SKM-1 (cell line): ENCODE measurements around the gene MPIG6B.
A peak's percentile ranks its signal among the peaks of the same experiment; 100 is the strongest.

ENCODE experiments used
- DNase-seq: peaks from one replicate; lab custom pipeline; 2025; ENCODE audit not compliant: unreplicated experiment; lab: John Stamatoyannopoulos, UW

The MPIG6B gene, protein sequence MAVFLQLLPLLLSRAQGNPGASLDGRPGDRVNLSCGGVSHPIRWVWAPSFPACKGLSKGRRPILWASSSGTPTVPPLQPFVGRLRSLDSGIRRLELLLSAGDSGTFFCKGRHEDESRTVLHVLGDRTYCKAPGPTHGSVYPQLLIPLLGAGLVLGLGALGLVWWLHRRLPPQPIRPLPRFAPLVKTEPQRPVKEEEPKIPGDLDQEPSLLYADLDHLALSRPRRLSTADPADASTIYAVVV

DNA sequence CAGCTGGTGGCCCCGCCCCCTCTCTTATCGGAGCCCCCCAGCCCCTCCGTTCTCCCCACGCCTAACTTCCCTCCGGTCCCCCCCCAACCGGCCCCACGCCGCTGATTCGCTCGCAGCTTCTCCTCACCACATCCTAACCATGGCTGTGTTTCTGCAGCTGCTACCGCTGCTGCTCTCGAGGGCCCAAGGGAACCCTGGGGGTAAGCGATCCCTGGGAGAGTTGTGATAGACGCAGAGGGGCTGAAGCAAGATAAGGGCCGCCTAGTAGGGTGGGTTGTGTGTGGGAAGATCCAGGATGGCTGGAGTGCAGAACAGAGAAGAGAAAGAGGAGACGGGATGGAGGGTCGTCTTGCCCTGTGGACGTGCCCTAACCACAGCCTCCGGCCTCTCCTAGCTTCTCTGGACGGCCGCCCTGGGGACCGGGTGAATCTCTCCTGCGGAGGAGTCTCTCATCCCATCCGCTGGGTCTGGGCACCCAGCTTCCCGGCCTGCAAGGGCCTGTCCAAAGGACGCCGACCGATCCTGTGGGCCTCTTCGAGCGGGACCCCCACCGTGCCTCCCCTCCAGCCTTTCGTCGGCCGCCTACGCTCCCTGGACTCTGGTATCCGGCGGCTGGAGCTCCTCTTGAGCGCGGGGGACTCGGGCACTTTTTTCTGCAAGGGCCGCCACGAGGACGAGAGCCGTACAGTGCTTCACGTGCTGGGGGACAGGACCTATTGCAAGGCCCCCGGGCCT, at the start of gene MPIG6B:
TSS of gene MPIG6B (plus strand) at position 129 of the 735 bp plus-strand sequence. CDS start at position 140, 11 bp downstream.
- DNase-seq = no peak

DNA sequence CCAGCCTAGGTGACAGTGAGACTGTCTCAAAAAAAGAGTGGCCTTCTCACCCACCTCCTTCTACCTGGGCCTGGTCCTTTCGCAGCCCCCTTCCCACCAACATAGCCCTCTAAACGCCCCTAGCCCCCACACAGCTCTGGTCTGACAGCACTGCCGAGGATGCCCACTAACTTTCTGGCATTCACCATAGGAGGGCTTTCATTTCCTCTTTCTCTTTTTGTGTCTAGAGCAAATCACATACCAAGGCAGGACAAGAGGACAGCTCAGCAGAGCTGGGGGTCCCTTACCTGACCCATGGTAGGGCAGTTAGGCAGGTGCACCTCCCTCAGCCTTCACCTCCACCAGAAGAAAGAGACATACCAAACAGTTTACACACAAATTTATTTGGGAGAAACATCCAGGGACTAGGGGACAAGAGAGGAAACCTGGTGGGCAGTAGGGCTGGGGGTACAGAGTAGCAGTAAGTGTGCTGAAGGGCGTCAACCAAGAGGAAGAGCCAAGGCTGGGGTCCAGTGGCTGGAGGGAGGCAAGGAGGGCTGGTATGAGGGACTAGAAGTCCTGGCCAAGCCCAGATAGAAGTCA, 46.8 kb upstream of the MPIG6B start:
- DNase-seq = no peak

DNA sequence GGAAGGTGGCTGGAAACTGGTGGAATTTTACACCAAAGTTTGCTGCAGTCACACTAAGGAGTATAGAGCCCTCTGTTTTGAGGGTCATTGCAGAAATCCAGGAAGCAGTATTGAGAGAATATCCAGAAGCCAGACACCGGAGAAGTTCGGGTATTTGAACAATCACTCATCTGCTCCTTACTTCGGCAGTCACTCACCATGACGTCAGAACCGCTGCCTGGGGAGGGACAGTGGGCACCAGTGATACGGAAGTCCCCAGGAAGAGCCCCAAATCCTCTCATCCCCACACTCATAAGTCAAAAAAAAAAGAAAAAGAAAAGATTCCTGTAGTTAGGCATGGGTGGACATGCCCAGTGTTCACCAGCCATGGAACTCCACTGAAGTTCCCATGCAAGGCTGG, 46.3 kb upstream of the MPIG6B start:
- DNase-seq = no peak

DNA sequence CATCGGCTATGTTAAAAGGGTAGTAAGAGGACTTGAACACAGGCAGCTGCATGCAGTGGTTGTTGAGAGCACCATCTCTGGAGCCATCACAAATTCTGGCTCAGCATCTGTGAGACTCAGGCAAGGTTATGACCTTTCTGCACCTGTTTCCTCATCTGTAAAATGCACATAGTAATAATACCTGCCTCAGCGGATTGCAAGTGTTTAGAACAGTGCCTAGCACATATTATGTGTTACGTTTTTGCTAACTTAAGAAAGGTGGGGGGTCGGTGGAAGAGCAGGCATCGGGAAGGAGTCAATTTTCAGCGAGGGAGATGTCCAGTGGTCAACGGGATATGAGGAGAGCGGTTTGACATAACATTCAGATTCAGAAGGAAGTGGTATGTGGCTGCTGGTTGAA, 45.2 kb upstream of the MPIG6B start:
- DNase-seq = no peak

DNA sequence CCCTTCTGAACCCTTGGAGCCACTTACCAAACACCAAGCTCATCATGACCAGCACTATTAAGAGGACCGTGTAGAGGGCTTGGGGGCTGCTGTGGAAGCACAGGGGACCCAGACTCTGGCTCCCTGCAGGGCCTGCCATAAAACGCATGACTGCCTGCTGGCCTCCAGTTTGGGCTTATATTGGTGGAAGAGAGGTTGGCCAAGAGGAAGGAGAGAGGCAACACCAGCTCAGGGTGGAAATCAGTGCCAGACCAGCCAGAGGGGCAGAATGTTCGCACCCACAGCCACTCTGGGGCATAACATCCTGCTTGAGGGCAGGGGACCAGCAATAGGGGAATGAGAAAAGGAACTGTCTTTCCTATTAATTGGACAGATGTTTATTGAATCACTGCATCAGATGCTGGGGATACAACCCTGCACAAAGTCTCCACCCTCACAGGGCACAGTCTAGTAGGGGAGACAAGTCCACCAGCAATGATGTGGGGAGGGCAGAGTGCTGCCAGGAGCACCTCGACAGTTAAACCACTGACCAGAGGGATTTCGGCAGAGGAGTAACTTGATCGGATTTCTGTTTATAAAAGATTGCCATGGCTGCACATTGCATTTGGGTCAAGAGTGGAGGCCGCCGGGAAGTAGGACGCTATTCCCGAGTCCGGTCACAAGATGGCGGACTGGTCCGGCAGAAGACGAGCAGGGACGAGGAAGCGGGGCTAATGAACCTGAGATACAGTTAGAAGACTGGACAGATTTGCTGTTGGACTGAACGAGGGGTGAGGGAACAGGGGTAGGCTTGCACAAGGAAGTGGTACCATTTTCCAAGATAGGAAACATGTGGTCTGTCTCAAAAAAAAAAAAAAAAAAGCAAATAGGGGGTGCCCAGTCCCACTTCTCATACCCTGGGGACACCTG, 42.7 kb upstream of the MPIG6B start, which contains the start of gene LY6G5C:
TSS of gene LY6G5C (minus strand) at position 842 of the 909 bp plus-strand sequence. CDS start at position 148, 694 bp downstream.
- DNase-seq = peak; percentile 49

DNA sequence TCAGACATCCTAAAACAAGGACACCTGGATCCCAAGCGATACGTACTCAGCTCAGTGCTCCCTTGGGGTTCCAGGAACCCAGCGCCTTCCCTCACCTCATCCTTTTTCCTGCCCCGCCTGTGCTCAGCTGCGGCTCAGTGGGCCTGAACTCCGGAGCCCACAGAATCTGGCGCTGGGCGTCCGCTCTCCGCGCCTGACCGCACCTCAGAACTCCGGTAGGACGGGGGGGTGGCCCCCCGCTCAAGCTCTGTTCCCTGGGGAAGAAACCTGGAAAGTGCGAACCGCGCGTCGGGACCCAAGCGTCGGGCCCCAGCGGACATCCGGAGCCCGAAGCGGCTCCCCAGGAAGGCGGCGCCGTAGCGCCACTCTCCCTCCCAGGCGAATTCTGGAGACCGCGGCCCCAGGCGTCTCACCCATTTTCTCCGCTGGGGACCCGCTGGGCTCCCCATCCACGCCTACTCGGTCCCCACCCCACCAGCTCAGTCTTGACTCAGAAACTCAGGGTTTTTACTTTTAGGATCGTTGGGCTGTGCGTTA, 42.0 kb upstream of the MPIG6B start:
- no peak for DNase-seq

DNA sequence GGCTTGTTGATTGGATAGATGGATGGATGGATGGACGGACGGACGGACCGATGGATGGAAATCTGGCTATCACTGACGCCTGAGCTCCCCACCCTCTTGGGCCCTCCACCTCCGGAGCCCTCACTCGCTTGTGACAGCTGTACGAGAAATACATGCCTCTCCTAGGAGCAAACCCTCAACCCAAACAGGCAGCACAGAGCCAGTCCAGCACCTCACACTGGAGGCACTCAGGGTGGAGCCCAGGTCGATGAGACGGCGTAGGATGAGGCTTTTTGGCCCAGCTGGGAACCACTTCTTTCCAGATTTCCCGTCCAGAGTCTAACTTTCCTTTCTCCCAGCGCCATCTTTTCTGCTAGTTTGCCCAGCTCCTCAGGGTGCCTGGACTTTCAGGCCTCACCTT, 39.6 kb upstream of the MPIG6B start:
- no peak for DNase-seq

DNA sequence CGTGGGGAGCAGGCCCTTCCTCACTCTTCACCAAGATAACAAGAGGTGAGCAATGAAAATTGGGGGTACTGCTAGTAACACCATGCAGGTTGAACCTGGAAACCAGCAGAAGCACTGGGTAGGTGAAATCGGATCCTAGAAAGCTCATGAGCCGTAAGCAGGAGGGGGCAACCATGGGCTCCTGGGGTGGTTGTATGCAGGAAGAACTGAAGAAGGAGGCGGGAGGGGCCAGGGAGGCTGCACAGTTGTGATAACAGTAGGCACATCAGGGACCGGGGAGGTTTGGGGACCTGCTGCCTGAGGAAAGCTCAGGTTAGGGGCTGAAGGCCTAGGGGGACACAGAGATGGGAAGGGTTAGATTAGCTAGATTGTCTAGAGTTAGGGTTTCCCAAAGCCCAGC, 36.7 kb upstream of the MPIG6B start:
- no peak for DNase-seq

DNA sequence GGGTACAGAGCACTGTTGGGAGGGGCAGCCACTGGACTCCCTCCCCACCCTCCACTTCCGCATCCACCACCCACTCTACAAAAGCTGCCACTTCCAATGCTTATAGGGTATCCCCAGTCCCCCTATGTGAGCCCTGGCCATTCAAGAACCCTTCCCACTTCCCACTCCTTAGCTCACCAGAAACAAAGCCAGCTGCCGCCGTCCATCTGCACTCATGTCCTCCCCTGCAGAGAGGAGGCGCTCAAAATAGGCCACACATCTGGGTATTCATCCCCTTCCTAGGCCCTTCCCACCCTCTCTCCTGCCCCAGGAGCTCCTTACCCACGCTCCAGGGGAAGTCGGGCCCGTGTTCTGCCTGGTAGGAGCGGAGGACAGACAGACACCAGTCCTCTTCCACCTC, 35.9 kb upstream of the MPIG6B start:
- DNase-seq = no peak

DNA sequence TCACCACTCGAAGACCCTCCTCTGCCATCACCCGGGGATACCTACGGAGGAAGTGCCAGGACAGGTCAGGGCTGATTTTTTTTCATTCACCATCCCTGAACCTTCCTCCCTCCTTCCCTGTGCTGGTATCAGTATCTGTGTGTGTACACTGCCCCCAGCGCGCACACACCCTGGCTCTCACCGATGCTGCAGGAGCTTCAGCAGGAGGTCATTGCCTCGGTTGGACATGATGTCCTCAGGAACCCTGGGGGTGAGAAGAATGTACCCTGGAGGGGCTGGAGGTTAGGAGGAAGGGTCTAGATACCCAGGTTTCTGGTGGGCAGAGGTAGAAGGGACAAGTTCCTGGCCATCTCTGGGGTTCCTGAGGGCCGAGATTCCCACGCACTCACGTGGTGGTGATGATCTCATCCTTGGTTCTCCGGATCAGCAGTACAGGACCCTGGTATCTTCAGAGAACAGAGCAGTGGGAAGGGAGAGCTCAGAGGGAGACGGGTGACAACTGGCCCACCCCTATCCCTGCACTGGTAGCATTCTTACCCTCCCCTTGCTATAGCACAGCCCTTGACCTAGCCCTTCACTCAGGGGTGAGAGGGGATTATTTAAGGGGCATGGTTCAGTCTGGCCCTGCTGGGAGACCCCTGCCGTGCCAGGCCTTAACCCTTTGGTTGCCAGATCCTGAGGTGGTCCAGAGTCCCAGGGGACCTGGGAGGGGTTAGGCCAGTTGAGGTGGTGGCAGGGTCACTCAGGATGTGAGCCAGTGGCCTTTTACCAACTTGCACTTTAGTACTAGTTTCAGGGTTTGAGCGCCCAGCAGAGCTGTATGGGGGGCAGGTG, 35.1 kb upstream of the MPIG6B start:
- DNase-seq = no peak

DNA sequence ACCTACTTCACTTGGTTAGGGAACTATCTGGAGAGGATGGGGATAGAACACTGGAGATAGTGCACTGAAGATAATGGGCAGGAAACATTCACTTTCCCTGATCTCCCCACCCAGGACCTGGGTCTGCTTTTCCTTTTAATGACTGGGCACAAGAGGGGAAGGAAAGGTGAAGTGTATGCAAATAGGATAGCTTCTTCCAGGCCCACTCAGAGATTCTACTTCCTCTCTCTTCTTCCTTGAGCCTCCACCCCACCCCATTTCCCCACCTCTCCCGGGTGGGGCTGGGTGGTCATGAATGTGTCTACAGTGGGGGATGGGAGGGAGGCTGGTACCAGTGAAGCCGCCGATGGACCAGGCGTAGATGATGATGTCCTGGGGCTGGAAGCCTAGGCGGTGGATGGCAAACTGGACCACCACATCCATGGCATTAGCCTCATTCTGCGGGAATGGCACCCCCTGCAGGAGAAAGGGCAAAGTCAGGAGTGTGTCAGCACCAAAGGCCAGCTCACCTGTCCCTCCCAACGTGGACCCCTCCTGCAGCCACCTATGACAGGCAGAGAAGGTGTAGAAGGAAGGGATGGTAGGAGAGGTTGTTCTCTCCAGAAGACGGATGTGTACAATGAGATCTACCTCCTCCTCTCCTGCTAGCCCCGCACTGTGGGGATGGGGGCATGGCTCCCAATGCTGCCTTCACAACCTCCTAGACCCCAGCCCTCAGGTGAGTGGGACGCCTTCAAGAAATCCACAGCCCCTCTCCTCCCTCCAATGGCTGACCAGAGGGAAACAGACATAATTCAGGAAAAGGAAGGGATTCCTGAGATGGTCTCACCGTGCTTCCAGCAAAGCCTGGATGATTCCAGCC, 33.7 kb upstream of the MPIG6B start:
- DNase-seq = no peak

DNA sequence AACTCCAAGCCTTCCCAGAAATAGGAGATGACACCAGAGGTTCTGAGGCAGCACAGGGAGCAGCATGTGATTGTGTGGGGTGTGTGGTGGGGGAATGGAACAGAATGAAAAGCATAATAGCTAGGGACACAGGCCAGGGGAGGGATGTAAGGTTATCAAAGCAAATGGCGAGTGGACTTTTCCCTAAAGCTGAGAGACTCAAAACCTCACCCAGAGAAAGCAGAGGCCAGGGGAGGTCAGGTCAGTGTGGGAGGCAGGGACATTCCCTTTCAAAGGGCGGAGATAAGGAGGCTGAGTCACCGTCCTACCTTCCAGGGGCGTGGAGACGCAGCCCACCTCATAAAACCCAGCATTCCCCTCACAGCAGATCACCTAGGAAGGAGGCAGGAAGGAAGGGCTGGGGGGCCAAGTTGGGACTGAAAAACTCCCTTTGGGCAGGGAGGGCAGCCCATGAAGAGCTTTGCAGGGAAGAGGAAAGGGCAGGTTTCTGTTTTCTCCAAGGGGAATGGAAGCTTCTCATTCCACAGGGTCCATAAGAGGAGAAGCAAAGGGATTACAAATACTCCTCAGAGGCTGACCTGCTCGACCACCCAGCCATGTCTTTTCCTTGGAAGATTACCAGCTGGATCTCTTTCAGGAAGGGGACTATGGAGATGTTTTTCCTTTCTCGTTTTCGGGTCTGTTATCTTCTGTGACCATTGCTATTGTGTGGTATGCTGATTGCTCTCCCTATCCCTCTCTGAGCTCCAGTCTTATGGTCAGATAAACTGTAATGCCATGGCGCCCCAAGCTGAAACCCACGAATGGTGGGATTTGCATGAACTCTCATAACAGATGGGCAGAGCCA, 32.7 kb upstream of the MPIG6B start:
- no peak for DNase-seq

DNA sequence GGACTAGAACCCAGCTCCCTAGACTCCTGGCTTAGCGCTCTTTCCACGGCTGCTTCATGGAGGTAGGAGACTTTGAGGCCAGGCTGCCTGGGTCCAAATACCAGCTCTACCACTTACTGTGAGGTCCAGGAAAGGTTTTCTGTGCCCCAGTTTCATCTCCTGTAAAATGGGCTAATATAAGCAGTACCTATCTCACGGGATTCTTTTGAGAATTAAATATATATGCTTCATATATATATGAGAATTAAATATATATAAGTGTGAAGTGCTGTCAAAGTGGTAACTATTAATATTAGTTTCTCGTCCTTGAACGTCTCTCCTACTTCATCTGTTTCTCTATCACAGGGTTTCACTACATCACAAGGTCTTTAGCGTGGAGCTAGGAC, 32.1 kb upstream of the MPIG6B start:
- no peak for DNase-seq

DNA sequence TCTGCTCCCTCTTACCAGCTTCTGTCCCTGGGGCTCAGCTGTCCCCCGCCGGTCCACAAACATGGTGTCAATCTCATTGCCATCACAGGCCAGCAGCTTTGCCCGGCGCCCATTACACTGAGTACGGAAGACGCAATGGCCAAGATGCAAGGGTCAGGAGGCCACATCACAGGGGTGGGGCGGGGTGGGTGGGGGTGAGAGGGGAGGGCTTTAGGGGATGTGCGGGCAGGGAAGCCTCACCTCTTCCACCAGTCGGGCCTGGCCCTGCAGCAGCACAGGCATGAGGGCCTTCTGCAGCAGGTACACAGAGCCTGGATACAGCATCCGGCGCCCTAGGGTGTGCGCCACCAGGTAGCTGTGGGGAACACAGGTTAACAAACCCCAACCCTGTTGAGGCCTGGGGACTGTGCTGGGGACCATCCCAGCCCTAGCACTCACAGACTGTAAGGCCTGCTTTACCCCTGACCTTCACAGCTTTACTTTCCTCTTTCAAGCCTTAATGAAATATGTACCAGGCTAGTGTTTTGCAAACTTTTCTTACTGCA, 31.5 kb upstream of the MPIG6B start:
- no peak for DNase-seq

DNA sequence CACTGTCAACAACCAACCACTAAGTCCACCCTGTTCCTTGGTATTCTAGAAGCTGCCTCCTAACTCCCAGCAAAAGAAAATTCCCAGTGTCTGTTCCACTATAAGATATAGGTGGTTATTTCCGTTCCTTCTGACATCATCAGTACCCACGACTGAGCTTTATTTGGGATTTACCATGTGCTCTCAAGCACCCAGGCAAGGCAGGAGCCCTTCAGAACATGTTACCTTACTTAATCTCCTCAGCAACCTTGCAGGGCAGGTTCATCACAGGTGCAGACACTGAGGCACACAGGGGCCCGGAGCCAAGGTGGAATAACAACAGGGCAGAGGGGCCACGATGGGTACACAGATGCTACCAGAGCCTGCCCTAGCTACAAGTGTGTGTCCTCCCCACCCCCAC, 30.8 kb upstream of the MPIG6B start:
- no peak for DNase-seq

DNA sequence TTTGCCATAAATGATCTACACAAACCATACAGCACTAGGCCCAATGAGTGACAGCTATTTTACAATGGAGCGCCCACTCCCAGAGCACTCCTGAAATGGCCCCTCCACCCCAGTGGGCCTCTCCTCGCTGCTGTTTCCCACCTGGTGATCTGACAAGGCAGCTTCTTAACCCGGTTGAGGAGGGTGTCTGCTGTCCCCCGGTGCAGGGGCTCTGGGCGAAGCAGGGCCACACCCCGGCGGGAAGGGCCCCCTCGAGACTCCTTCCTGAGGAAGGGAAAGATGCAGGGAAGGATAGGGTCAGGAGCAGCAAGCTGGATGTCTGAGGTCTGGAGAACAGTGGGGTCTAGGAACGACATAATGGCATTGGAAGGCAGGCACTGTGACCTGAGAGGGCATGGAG, 30.3 kb upstream of the MPIG6B start:
- DNase-seq = no peak

DNA sequence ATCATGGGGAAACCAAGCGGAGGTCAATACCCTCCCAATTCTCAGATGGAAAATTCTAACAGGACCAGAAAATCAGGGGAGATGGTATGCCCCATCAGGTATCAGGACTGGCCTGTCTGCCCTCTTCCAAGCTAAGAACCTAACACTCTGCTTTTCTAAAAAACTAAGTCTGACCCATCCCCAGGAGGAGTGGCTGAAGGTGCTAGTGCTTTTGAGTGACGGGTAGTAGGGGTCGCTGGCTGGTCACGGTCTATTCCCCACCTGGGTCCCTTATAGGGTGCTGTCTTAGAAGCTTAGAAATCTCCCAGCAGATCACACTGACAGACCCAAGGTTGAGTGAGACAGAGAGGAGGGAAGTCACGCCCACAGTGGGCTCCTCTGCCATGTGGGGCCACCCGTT, 29.6 kb upstream of the MPIG6B start:
- DNase-seq = no peak

DNA sequence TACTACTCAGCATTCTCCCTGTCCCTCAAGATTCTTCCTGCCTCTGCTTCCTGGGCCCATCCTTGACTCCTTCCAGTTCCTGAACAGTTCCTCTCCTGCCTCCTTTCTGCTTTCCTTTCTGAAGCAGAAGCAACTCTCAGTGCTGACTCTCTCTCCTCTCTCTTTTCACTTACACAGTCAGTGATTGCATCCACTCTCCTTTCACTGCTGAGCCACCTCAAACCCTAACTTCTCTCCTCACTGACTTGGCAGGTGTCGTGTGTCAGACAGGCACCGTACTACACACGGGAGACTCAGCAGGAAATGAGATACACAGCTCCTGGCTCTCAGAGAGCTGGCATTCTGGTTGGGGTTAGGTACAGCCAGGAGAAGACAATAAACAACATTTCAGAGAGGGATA, 25.6 kb upstream of the MPIG6B start:
- DNase-seq = no peak
